ENCODE measurements around the gene EIF2D. TPM values are rescaled to one million over a fixed set of nuclear protein-coding genes. Genes with fewer than 3 reads are reported as not detected.

The EIF2D gene
- total RNA-seq, 6 experiments from 2014 or later = 38.9 to 48.3 (median 43.2) TPM

DNA sequence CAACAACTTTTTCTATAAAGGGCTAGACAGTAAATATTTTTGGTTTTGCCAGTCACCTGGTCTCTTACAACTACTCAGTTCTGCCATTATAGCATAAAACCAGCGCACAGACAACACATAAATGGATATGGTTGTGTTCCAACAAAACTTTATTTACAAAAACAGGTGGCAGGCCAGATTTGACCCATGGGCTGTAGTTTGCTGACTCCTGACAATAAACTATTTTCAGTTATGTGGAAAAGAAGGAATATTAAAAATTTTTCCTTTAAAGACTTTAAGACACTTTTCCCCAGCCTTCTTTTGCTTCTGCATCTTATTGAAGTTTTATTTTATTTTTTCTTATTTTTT lies 16.0 kb downstream of the EIF2D start:
- Mint-ChIP-seq H3K4me1 (ENCODE audit: low read depth) (peaks cover 15% of the 10 kb centered on the region), H3K27ac (no peak overlapping the region), H3K9me3 (no peaks in the 10 kb centered on the region), H3K36me3 (ENCODE audit: low read depth) (peaks cover 34% of the 10 kb centered on the region), H3K27me3 (ENCODE audit: insufficient read depth) (peaks cover 2% of the 10 kb centered on the region; the same call in 1 of the 2 replicates), H3K4me3 (no peak overlapping the region)
- no peak for DNase-seq
- TF ChIP-seq, protein P1, sequence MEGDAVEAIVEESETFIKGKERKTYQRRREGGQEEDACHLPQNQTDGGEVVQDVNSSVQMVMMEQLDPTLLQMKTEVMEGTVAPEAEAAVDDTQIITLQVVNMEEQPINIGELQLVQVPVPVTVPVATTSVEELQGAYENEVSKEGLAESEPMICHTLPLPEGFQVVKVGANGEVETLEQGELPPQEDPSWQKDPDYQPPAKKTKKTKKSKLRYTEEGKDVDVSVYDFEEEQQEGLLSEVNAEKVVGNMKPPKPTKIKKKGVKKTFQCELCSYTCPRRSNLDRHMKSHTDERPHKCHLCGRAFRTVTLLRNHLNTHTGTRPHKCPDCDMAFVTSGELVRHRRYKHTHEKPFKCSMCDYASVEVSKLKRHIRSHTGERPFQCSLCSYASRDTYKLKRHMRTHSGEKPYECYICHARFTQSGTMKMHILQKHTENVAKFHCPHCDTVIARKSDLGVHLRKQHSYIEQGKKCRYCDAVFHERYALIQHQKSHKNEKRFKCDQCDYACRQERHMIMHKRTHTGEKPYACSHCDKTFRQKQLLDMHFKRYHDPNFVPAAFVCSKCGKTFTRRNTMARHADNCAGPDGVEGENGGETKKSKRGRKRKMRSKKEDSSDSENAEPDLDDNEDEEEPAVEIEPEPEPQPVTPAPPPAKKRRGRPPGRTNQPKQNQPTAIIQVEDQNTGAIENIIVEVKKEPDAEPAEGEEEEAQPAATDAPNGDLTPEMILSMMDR (IDR thresholded peaks at IDR 0.05) = no peak

DNA sequence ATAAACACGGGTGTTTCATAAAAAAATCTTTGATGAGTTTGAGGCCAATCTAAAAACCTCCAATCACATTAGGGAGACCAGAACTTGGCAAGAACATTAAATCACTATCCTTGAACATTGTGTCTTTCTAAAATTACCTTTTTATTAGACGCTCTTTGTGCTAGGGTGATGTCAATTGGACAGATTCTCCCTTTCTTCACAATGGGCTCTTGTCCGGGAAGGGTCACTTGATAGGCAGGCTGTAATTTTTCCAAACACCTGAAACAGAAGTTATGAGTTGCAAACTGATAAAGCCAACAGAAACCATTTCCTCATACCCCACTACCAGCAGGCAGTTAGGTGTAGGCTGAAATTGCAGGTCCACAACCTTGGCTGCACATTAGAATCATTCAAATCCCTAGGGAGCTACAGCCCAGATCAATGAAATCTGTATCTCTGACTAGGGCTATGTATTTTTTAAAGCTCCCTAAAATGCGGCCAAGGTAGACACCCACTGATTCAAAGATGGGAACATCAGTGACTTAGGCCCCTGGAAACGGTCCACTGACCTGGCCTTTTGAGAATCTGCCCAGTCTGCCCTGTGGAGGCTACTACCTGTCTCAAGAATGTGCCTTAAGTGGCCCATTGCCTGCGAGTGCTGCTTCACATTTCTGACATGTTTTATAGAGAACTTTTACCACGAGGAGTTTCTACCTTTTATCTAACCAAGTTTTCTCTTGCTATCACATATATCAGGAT lies 16.5 kb downstream of the EIF2D start:
- peaks cover 20% of the 10 kb centered on the region for H3K4me1 Mint-ChIP-seq (ENCODE audit: low read depth)
- DNase-seq = no peak
- peaks cover 38% of the 10 kb centered on the region for H3K36me3 Mint-ChIP-seq (ENCODE audit: low read depth)
- H3K4me3 Mint-ChIP-seq = no peak overlapping the region
- peaks cover 2% of the 10 kb centered on the region; the same call in 1 of the 2 replicates for H3K27me3 Mint-ChIP-seq (ENCODE audit: insufficient read depth)
- no peak overlapping the region for H3K27ac Mint-ChIP-seq
- H3K9me3 Mint-ChIP-seq = no peaks in the 10 kb centered on the region
- TF ChIP-seq, protein P1 (IDR thresholded peaks at IDR 0.05) = no peak

DNA sequence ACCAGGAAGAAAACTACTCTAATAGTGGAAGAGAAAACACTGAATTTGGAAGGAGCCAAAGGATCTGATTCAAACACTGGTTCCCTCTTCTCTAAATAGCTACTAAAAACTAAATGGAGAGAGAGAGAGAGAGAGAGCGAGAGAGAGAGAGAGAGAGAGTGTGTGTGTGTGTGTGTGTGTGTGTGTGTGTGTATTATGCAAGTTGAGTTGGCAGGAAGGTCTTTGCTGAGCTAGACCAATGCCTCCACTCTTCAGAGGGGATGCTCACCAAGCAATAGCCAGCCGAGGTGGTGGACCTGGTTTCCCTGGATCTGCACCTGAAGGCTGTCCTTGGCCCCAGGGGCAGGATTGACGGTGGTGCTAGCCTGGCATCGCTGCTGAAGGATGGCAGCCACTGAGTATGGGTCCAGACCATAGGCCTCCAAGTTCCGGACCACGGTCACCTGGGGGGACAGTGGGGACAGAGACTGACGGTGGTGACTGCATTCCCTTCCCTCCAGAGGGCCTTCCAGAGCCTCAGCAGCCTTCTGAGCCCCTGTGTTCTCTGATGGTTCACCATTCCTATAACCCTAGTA lies 18.8 kb downstream of the EIF2D start:
- H3K4me1 Mint-ChIP-seq (ENCODE audit: low read depth) = peaks cover 43% of the 10 kb centered on the region
- peaks cover 44% of the 10 kb centered on the region for H3K36me3 Mint-ChIP-seq (ENCODE audit: low read depth)
- no peak for DNase-seq
- H3K4me3 Mint-ChIP-seq = no peak overlapping the region
- no peak overlapping the region for H3K27ac Mint-ChIP-seq
- no peaks in the 10 kb centered on the region for H3K9me3 Mint-ChIP-seq
- H3K27me3 Mint-ChIP-seq (ENCODE audit: insufficient read depth) = no peaks in the 10 kb centered on the region; the same call in 1 of the 2 replicates
- TF ChIP-seq, protein P1 (IDR thresholded peaks at IDR 0.05) = no peak

DNA sequence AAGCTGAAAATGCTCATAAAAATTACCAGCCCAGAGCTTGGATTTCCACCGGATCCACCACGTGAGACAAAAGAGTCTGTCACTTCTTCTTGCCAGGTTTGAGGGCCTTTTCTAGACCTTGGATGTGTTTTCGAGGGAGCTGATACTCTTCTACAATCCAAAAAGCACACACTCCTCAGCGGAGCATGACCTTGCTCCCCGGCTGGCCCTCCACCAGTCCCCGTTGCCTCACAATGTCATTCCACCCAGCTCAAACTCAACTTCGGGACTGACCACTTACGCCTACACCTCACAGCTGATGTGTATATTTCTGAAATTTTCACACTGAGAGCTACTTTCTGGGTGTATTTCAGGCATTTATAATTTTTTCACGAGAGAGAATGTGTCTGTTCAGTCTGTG lies 20.6 kb downstream of the EIF2D start:
- Mint-ChIP-seq H3K4me1 (ENCODE audit: low read depth) (peaks cover 45% of the 10 kb centered on the region), H3K4me3 (no peak overlapping the region), H3K27ac (no peak overlapping the region), H3K36me3 (ENCODE audit: low read depth) (peaks cover 45% of the 10 kb centered on the region), H3K27me3 (ENCODE audit: insufficient read depth) (peaks cover 3% of the 10 kb centered on the region), H3K9me3 (no peaks in the 10 kb centered on the region)
- no peak for DNase-seq
- TF ChIP-seq, protein P1 (IDR thresholded peaks at IDR 0.05) = no peak

DNA sequence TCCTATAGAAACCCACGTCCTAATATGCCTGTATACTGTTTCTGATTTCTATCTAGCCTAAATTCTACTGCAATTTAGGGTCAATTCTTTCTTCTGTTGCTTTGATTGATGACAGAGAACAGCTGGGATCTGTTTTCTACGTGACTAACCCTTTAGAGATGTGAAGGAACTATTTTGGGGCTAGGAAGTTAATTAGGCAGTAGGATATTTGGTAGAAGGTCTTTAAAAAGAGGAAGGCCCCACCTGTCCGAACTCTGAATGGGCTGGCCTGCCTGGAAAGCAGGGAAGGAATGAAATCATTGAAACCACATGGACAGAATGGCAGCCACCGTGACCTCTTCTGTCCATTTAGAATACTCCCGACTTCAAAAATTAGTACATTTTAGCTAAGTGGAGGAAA lies 21.0 kb downstream of the EIF2D start:
- H3K4me3 Mint-ChIP-seq = no peak overlapping the region
- peaks cover 43% of the 10 kb centered on the region for H3K36me3 Mint-ChIP-seq (ENCODE audit: low read depth)
- peaks cover 3% of the 10 kb centered on the region for H3K27me3 Mint-ChIP-seq (ENCODE audit: insufficient read depth)
- no peaks in the 10 kb centered on the region for H3K9me3 Mint-ChIP-seq
- TF ChIP-seq, protein P1 (IDR thresholded peaks at IDR 0.05) = no peak
- H3K4me1 Mint-ChIP-seq (ENCODE audit: low read depth) = peaks cover 45% of the 10 kb centered on the region
- DNase-seq = no peak
- peak overlapping the region; percentile 30; the same call in 1 of the 2 replicates for H3K27ac Mint-ChIP-seq
